ENCODE data around the gene PLXNB1. TPM values are rescaled to one million over a fixed set of nuclear protein-coding genes. Genes with fewer than 3 reads are reported as not detected.

The PLXNB1 gene
- total RNA-seq, 1 donor from 2014 or later = 115 TPM

DNA sequence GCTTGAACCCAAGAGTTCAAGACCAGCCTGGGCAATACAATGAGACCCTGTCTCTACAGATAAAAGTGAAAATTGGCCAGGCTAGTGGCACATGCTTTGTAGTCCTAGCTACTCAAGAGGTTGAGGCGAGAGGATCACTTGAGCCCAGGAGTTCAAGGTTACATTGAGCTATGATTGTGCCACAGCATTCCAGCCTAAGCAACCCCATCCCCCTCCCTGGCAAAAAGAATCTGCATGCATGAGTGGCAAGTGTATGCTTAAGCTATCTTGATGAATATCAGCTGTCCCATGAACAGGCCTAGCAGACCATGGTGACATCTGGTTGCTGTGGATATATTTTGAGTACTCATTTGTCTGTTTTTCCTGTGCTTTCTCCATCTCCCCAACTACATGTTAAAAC lies 21.4 kb upstream of the PLXNB1 start:
- DNase-seq (ENCODE audit: low spot score) = no peak
- Mint-ChIP-seq H3K9me3 (ENCODE audit: low read depth) (no peaks in the 10 kb centered on the region), H3K27ac (ENCODE audit: unreplicated experiment) (no peak overlapping the region), H3K4me1 (ENCODE audit: low read depth) (peaks cover 23% of the 10 kb centered on the region), H3K4me3 (ENCODE audit: unreplicated experiment) (no peak overlapping the region), H3K27me3 (ENCODE audit: low read depth) (no peaks in the 10 kb centered on the region), H3K36me3 (ENCODE audit: low read depth) (peaks cover 16% of the 10 kb centered on the region)
- TF ChIP-seq, protein P1, sequence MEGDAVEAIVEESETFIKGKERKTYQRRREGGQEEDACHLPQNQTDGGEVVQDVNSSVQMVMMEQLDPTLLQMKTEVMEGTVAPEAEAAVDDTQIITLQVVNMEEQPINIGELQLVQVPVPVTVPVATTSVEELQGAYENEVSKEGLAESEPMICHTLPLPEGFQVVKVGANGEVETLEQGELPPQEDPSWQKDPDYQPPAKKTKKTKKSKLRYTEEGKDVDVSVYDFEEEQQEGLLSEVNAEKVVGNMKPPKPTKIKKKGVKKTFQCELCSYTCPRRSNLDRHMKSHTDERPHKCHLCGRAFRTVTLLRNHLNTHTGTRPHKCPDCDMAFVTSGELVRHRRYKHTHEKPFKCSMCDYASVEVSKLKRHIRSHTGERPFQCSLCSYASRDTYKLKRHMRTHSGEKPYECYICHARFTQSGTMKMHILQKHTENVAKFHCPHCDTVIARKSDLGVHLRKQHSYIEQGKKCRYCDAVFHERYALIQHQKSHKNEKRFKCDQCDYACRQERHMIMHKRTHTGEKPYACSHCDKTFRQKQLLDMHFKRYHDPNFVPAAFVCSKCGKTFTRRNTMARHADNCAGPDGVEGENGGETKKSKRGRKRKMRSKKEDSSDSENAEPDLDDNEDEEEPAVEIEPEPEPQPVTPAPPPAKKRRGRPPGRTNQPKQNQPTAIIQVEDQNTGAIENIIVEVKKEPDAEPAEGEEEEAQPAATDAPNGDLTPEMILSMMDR (IDR thresholded peaks at IDR 0.05) = no peak

DNA sequence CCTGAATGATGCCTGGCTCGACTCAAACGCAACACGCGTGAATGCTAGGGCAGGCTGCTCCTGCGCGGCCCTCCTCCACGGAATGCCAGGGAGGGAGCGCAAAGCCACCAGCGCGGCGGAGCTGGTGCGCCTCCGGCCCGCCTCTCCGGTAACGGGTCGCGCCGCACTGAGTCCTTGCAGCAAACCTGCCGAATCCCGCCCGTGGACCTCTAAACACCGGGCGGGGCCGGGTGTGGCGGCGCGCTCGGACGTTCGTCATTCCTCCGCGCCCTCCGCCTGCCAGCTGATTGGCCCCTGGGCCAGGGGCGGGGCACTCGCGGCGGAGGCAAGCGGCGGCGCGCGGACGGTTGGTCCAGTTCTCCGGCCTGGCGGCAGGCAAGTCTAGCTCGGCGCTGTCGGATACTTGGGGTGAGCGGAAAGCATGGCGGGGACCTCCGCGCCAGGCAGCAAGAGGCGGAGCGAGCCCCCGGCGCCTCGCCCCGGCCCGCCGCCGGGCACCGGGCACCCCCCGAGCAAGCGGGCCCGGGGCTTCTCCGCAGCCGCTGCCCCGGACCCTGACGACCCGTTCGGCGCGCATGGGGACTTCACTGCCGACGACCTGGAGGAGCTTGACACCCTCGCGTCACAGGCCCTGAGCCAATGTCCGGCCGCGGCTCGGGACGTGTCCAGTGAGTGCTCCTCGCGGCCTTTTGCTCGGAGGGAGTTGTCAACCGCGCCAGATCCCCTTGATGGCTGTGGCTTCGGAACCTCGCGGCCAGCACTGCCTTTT lies 16.7 kb upstream of the PLXNB1 start, which contains the start of gene ATRIP:
TSS of gene ATRIP (plus strand) at position 313 of the 769 bp plus-strand sequence. CDS start at position 422, 109 bp downstream.
- peaks cover 12% of the 10 kb centered on the region for H3K36me3 Mint-ChIP-seq (ENCODE audit: low read depth)
- TF ChIP-seq, protein P1 (IDR thresholded peaks at IDR 0.05) = peak; percentile 30
- peaks cover 40% of the 10 kb centered on the region for H3K4me1 Mint-ChIP-seq (ENCODE audit: low read depth)
- H3K4me3 Mint-ChIP-seq (ENCODE audit: unreplicated experiment) = peak within 1 kb of the TSS; percentile 94
- DNase-seq (ENCODE audit: low spot score) = peak; percentile 97
- peak within 1 kb of the TSS; percentile 95 for H3K27ac Mint-ChIP-seq (ENCODE audit: unreplicated experiment)
- no peaks in the 10 kb centered on the region for H3K9me3 Mint-ChIP-seq (ENCODE audit: low read depth)
- no peaks in the 10 kb centered on the region for H3K27me3 Mint-ChIP-seq (ENCODE audit: low read depth)

DNA sequence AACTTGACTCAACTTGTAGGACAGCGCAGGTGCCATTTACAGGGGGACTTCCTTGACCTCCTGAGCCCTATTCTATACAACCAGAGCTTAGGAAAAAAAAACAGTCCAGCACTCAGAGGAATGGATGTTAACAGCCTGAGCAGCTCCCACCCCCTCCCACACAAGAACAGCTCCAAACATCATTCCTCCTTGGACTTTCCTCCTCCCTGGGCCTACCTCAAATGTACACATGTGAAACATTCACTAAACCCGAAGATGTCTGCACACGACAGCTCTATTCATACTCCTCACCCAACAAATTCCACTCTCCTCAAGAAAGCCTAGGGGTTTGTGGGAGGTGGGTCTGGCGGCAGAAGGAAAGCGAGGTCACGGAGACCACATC lies 16.1 kb upstream of the PLXNB1 start:
- Mint-ChIP-seq H3K36me3 (ENCODE audit: low read depth) (peaks cover 10% of the 10 kb centered on the region), H3K4me1 (ENCODE audit: low read depth) (peaks cover 46% of the 10 kb centered on the region), H3K27ac (ENCODE audit: unreplicated experiment) (peak overlapping the region; percentile 95), H3K27me3 (ENCODE audit: low read depth) (no peaks in the 10 kb centered on the region), H3K4me3 (ENCODE audit: unreplicated experiment) (peak overlapping the region; percentile 94), H3K9me3 (ENCODE audit: low read depth) (no peaks in the 10 kb centered on the region)
- no peak for DNase-seq (ENCODE audit: low spot score)
- TF ChIP-seq, protein P1 (IDR thresholded peaks at IDR 0.05) = no peak

DNA sequence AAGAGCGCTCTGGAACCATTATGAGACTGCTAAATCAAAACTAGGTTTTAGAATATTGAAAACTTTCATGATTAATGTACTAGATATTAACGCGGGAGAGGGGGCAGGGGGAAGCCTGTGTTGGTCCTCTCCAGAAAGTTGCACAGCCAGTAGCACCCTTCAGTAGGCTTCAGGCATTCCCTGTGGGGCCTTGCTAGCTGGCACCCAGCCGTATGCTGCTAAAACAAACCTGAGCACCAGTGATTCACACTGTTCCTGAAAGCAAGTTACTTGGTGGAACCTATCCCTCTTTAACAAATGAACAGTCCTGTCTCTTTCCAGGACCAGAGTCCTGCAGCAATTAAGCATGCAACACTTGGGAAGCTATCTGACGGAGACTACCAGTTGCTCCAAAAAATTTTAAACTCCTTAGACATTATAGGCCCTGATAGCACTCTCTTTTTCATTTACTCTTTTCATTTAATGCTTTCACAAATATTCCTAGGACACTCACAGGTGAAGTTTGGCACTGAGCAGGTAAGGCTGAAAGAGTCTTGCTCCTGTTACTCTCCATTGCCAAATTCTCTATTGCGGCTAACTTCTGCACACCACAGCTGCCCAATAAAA lies 15.5 kb upstream of the PLXNB1 start:
- H3K9me3 Mint-ChIP-seq (ENCODE audit: low read depth) = no peaks in the 10 kb centered on the region
- H3K27ac Mint-ChIP-seq (ENCODE audit: unreplicated experiment) = peak overlapping the region; percentile 95

DNA sequence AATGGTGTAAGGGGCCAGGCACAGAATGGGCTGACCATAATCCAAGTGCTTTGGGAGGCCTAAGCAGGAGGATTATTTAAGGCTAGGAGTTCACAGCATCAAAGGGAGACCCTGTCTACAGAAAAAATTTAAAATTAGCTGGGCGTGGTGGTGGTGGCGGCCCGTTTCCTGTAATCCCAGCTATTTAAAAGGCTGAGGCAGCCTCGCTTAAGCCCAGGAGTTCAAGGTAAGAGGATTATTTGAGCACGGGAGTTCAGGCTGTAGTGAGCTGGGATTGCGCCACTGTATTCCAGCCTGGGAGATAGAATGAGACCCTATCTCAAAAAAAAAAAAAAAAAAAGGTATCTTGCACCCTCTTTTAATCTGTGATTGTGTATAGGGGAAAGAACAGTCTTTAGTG lies 12.1 kb upstream of the PLXNB1 start:
- Mint-ChIP-seq H3K27ac (ENCODE audit: unreplicated experiment) (peak overlapping the region; percentile 93), H3K27me3 (ENCODE audit: low read depth) (no peaks in the 10 kb centered on the region), H3K4me1 (ENCODE audit: low read depth) (peaks cover 45% of the 10 kb centered on the region), H3K4me3 (ENCODE audit: unreplicated experiment) (peak overlapping the region; percentile 92), H3K36me3 (ENCODE audit: low read depth) (peaks cover 5% of the 10 kb centered on the region), H3K9me3 (ENCODE audit: low read depth) (no peaks in the 10 kb centered on the region)
- TF ChIP-seq, protein P1 (IDR thresholded peaks at IDR 0.05) = no peak
- DNase-seq (ENCODE audit: low spot score) = no peak

More for the DNA sequence above, 15.5 kb upstream of the PLXNB1 start:
- H3K36me3 Mint-ChIP-seq (ENCODE audit: low read depth) = peaks cover 10% of the 10 kb centered on the region
- peaks cover 51% of the 10 kb centered on the region for H3K4me1 Mint-ChIP-seq (ENCODE audit: low read depth)
- H3K4me3 Mint-ChIP-seq (ENCODE audit: unreplicated experiment) = peak overlapping the region; percentile 94
- no peaks in the 10 kb centered on the region for H3K27me3 Mint-ChIP-seq (ENCODE audit: low read depth)
- TF ChIP-seq, protein P1 (IDR thresholded peaks at IDR 0.05) = no peak
- no peak for DNase-seq (ENCODE audit: low spot score)
